Retina (tissue), 1 donor: Measurements from ENCODE around the gene HOXC12.
A peak's percentile ranks its signal among the peaks of the same experiment; 100 is the strongest.

Experiments
- DNase-seq: peaks from one replicate; pipeline ENCODE4 v3.0.0-alpha.2; 2016

The HOXC12 gene

GRCh38 chr12:53985692-53985993 is 30.9 kb downstream of the HOXC12 start:
- peak; percentile 68 for DNase-seq

DNA sequence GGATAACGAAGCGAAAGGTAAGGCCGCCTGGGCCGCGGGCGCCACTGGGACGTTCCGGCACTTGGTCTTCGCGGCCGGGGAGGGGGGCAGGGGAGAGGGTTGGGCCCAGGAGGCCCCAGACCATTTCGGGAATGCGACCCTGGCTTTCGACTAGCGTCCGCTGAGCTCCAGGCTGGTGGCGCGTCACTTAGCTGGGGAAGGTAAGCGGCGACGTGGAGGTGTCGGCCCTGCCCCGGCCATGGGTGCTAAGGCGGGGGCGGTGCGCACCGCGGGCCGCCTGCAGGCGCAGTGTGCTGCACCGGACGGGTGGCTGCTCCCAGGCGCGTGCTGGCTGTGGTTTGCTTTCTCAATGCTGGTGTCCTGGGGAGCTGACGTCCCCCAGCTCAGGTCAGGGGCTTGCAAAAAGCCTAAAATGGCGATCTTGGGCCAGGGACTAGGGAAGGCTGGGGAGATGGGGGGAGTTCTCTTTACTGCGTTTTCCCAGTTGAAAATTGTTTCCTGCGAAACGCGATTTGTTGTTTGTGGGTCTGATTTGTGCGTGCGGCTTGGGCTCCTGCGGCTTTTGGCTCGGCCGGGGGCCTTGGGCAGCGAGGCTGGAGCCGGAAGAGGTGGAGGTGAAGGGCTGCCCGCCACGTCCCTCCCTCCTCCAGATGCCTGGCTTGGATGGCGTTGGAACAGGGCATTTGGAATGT is 31.4 kb downstream of the HOXC12 start:
- no peak for DNase-seq

- DNase-seq = peak; percentile 49
Measured at GRCh38 chr12:53986686-53987483, 32.2 kb downstream of the HOXC12 start.

DNA sequence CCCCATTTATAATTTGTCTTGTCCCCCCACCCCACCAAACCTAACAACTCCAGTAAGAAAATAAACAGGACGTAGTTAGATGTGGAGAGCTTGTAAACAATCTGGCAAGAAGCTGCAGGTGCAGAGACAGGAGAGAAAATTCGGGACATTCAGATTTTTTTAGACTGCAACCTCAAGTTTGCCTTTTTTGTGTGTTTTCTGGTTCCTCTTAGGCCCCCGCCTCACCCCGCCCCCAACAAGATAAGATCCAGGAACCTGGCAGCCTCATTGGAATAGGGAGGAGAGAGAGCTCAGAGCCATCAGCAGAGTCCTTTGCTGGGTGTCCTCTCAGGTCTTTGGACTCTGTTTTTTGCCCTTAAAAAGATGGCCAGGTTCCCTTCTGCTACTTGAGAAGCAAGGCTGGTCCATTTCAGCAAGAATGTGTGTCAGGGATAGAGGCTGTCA is 33.1 kb downstream of the HOXC12 start:
- no peak for DNase-seq

DNA sequence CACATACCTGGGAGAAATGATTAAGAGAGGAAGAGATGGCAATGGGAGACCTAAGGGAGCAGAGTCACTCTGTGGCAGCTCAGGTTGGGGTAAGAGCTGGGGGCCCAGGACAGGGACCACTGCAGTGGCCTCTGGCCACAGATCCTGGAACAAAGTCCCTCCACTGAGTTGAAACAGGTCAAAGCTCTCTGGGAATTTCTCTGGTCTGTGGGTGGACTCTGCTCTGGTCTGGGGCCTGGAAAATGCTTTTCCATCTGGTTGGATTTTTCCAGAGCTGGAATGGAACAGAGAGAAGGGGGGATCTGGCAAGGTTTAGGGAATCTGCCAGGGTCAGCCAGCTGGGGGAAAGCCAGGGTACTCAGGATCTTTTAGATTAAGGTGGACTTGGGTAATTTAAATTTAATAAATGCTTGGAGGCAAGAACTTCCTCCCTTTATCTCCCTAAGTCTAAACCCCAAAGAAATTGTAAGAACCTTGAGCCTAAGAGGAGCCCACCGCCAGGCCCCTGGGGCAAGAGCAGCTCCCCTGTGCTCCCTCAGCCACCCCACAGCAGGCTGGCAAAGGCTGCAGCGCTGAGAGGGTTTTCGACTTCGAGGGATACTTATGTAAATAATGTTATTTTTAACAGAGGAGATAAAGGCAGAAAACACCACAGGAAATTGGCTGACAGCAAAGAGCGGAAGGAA is 34.0 kb downstream of the HOXC12 start:
- no peak for DNase-seq

GRCh38 chr12:53989227-53990113 is 34.8 kb downstream of the HOXC12 start:
- no peak for DNase-seq

DNA sequence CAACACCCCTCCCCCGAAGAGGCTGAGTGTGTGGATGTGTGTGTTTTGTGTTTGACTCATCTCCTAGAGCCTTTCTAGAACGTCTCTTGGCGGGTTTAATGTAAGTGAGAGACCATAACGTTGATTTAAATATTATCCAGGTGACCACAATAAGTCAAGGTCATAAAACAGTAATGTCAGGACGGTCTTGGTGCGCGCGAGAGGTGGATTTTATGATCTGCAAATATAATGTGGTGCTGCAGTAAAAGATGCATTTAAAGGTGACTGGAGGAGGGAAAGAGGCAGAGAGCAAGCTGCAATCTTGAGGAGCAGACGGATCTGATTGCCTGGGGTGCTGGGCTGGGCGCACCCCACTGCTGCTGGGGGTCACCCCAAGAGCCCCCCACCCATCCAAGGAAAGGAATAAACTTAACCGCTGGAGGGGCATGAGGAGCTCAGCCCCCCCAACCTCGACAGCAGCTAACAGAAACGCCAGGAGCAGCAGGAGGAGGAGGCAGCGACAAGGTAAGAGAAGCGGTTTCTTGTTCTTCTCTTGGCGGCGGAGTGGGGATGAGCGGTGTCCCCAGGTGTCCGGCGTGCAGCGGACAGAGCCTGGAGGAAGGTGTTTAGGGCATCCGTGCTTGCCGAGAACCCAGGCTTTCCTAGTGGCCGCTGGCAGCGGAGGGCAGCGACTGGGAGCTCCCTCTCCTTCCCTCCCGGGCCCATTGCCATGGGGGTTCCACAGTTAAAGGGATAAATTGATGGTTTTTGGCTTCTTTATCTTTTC is 35.8 kb downstream of the HOXC12 start:
- no peak for DNase-seq

GRCh38 chr12:53991077-53991460 is 36.4 kb downstream of the HOXC12 start:
- no peak for DNase-seq

DNA sequence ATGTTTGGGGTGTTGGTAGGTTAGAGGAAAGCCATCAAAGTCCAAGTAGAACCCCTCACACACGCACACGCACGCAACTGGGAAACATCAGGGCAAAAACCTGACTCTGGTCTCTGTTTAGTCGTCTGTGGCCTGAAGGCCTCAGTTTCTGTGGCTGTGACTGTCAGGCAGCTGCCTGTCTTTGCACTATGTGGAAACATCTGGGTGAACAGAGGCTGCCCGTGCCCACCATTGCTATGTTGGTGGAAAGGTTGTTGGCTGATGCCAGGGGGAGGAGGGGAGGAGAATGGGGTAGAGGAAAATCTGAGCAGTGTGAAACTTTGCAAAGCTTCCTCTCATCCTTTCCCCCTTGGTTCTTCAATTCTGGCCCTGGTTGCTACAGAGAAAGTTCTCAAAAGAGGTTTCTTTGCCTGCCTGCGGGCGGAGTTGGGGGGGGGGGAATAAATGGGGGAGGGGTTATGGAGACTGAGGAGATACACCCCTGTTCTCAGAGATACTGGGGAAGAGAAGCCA is 37.7 kb downstream of the HOXC12 start:
- no peak for DNase-seq

DNA sequence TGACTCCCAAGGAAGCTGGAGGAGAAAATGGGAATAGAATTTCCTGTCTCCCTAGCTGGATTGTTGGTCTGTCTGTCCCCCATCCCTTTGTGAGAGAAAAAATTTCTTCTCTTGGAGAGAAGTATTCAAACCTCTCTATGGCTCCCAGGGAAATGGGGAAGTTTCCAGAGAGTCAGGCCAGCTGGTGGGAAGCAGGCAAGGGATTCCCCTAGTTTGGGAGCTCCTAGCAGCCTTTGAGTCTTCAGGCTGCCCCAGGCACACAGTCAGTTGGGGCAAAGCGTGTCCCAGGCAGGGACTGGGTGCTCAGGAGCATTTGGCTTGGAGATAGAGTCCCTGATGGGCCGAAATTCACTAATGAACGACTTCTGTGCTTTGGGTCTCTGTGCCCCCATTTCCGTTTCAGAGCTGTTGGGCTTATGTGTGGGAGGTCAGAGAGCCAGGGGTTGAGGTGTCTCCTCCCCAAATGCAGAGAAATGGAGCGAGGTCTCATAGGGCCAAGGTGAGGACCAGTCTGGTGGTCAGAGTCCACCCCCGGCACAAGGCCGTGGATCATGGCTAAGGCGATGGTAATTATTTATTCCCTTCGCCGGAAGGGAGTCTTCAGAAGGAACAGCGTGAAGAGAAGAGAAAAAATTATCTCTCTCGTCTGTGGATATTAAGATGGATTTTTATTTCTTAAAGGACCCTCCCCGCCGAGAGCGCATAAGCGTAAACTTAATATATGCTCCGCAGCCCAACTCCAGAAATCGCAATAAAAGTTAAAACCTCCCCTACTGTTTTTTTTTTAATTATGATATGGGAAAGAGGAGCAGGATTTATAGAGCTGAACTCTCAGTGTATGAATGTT is 38.7 kb downstream of the HOXC12 start:
- DNase-seq = no peak

GRCh38 chr12:53994009-53994263 is 39.2 kb downstream of the HOXC12 start:
- DNase-seq = no peak

DNA sequence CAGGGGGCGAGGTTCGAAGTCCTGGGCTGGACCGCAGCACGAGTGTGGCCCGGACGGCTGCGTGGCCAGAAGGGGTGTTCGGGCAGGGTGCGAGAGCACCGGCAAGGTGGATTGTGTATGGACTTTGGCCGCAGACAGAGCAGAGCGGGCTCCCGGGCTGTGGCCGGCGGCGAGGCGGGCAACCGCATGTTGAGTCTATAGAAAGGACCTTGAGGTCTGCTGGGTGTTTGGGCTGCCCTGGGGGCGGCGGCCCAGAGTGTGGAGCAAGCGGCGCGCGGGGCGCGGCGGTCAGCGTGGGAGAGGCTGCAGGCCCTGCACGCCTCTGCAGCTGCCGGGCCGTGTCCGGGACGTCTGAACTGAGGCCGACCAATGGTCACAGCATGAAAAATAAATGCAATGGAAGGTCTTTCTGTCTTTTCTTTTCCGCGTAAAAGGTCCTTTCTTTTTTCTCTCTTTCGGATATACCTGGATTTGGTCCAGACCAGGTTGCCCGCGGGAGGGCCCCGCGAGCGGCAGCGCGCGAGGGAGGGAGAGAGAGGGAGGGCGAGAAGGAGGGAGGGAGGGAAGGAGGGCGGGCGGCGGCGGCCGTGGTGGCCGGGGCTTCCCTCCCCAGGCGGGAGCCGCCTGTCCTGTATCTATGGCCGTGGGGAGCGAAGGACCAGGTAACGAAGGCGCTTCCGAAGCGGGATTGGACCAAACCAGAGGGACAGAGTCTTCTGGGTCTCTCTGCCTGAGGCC is 39.7 kb downstream of the HOXC12 start:
- DNase-seq = no peak

DNA sequence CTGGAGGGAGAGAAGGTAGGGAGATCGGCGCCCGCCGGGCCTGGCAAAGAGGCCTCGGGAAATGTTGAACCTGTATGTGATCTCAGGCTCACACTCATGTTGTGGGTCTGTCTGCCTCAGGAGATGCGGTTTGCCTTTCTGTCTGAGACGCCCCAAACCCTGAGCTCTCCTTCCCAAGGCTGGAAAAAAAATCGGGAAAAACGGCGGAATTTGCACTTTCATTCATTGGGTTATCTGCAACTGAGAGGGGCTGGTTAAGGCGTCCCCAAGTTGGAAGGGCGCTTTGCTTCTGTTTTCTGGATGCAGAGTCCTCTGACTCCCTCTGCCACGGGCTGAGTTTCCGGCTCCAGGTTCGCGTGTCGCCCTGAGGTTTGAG is 40.3 kb downstream of the HOXC12 start:
- DNase-seq = no peak

DNA sequence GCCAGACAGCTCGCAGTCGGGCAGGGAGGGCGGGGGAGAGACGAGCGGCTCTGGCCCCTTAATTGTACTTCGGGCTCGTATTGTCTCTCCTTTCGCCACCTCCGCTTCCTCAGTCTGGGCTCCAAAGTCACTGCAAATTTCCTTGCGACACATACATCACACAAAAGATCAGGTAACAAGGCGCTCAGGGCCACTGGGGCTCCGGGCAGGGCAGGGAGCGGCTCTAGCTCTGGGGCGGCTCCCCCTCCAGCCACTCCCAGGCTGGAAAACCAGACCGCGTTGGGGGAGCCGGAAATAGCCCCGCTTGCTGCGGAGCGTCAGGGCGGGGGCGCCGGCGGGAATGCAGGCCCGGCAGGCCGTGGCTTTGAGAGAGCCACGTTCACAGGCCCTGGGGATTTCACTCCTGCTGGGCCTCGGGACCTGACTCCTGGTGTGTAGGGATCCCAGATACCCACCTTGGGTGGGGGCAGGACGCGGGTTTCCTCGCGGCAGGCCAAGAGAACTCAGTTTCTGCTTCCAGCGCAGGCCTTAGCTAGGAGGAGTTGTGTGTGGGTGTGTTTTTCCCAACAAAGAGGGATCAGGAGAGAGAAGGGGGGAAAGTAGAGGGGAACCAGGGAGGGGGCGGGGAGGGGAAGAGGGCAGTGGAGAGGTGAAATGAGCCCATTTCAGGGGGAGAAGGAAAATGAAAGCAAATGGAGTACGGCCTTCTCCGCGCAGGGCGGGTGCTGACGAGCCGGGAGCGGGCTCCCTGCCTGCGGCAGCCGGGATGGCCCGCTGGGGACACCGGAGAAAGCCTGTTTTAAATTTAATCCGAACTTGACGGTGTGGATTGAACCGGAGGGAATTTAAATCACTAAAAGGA is 40.9 kb downstream of the HOXC12 start:
- DNase-seq = no peak

- DNase-seq = no peak
Measured at GRCh38 chr12:53996240-53997203, 41.8 kb downstream of the HOXC12 start.

DNA sequence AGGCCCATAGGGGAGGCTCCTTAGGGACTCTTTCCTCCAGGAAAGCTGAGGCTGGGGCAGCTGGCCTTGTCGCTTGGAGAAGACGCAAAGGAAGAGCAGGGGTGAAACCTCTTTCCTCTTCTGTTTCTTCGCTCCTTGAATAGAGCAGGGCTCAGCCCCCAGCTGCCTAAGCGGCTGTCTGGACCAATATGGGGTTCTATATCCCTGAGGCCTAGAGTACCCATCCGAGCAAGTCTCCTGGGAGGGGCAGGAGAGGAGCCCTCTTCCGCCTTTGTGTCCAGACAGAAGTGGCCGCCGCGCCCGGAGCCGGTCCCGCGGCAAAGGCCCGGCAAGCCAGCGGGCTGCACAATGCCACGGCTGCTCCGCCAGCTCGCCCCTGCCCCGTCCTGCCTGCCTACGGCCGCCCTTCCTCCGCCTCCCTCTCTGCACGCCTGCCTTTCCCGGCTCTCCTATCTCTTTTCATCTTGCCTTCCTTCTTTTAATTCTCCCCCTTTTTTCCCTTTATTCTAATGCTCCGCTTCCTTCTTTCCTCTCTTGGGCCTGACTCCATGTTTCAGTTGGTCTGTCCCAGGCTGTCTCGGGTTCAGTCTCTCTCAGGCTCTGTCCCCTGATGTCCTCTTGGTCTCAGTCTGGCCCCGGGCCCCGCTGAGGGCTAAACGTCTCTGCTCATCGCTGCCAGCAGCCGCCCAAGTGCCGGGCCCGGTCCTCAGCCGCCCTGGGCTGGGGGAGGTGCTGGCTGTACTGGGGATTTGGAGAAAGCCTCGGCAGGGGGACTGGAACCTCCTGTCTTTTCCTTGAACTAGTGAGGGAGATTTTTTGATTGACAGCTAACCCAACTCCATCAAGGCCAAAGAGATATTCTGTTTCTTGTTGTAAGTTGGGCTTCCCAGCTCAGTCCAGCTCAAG is 42.8 kb downstream of the HOXC12 start:
- no peak for DNase-seq
